ENCODE results near the gene HDDC3.

The HDDC3 gene

DNA sequence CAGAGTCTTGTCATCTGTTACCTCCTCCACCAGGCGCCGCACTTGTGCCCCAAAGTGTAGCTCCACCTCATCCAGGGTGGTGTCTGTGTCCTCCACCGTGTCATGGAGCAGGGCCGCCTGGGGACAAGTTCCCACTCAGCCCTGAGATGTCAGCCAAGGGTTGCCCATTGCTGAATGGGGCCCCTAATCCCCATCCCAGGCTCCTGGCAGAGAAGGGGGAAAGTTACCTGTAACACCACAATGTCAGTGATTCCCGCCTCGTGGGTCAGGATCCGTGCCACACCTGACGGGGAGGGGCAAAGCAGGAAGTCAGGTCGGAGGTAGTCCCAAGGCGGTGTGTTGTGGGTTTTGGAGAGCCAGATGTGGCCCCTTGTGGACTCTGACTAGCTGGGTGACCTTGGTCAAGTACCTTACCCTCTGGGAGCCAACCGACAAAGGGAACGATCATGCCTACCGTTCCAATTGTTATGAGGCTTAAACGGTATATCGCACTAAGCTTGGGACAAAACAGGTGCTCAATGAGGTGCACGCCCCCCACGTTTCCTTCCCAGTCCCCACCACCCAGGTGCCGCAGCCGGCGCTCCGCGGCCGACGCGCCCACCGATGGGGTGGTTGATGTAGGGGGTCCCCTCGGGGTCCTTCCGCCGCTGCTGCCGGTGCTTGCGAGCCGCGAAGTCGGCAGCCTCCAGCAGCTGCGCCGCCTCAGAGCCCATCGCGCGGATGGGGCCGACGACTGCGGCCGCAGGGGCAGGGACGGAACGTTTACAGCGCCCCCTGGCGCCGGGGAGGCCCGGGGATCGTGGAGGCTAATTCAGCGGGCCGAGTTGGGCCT is at the start of gene HDDC3:
HDDC3 (minus strand) TSS at position 722 of the 832 bp plus-strand sequence; CDS start at position 713, 9 bp downstream.
- DNase-seq (ENCODE audit: low read depth in 2 of 2) = peak; percentile 74 to 78

DNA sequence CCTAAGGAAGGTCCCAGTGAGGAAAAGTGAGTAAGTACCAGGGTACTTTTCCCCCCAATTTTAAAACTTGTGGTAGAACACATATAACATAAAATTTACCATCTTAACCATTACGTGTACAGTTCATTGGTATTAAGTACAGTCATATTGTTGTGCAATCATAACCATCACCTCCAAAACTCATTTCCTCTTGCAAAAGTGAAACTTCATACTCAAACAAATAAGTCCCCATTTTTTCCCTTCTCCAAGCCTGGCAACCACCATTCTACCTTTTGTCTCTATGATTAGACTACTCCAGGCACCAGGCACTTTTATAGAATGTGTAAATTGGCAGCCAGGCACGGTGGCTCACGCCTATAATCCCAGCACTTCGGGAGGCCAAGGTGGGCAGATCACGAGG is 49.8 kb upstream of the HDDC3 start:
- DNase-seq (ENCODE audit: low read depth in 2 of 2) = no peak

GRCh38 chr15:90981681-90982080 is 49.3 kb upstream of the HDDC3 start:
- DNase-seq (ENCODE audit: low read depth in 2 of 2) = no peak

DNA sequence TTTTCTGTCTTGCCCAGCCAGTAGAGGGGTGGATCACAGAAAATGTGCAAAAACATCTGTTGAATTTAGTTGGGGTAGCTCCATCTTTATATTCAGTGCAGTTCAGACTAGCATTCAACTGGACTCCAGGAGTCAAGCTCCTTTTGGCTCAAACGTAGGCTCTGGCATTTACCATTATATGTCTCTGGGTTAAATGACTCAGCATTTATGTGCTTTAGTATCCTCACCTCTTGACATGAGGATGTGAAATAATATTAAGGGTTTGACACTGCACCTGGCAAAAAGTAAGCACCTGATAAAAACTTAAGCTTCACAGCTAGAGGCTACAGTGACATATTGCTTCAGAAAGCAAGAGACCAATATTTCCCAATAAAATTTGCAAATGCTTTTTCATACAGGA is 47.2 kb upstream of the HDDC3 start:
- DNase-seq (ENCODE audit: low read depth in 2 of 2) = no peak

GRCh38 chr15:90974216-90974615 is 41.9 kb upstream of the HDDC3 start:
- DNase-seq (ENCODE audit: low read depth in 2 of 2) = no peak

DNA sequence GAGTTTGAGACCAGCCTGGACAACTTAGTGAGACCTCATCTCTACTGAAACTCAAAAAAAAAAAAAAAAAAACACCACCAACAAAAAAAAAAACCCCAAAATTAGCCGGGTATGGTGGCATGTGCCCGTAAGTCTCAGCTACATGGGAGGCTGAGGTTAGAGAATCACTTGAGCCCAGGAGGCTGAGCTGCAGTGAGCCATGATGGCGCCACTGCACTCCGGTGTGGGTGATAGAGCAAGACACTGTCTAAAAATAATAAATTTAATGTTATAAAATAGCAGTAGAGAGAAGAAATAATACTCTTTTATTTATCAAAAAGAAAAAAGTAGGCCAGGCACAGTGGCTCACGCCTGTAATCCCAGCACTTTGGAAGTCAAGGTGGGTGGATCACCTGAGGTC is 39.8 kb upstream of the HDDC3 start:
- DNase-seq (ENCODE audit: low read depth in 2 of 2) = no peak

DNA sequence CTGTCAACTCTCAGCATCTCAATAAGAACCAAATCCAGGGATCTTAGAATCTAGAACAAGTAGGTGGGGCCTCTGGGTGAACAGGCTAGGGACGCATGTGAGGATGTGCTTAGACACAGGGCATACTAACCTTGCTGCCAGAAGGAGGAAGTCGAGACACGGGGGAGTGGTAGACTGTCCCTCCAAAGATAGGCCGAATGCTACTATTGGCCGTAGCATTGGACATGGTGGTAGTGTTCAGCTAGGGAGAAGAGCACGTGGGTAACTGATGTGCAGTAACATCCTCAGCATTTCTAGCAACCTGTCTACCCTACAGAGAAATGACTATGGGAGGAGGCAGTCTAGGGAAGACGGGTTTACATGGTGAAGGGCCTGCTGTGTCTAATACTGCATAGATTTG is 37.9 kb upstream of the HDDC3 start:
- no peak for DNase-seq (ENCODE audit: low read depth in 2 of 2)

- no peak for DNase-seq (ENCODE audit: low read depth in 2 of 2)
Measured at GRCh38 chr15:90968434-90968833, 36.1 kb upstream of the HDDC3 start.

GRCh38 chr15:90967206-90967605 is 34.9 kb upstream of the HDDC3 start:
- DNase-seq (ENCODE audit: low read depth in 2 of 2) = no peak

DNA sequence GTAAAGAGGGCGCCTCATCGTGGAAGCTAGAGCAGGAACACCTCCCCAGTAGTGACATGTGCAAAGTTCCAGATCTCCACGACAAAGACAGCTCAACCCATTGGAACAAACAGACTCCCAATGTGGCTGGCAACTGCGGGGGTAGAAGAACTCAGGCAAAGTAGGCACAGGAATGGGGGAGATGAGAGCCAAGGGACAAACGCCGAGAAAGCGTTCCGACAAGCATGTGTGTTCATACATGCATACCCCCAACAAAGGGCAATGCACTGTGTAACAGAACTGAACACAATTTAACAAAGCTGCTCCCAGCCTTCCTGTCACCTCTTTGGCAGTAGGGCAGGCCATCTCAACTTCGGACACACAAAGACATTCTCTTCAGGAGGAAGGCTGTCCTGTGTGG is 33.9 kb upstream of the HDDC3 start:
- DNase-seq (ENCODE audit: low read depth in 2 of 2) = no peak

DNA sequence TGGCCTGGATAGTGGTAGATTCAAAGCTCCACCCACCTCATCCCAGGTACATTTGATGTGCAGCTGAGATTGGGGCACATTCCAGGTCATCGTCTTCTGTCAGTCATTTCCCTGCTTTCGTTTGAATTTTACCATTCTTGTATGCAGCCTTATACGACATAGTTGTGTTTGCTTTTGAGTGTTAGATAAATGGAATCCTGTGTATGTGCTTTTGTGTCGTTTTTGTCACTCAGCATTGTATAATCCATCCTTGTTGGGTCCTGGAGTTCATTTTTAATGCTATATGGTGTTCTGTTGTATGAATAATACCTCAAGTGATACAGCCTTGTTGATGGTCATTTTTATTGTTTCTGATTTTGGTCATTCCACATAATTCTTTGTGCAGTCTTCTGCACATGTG is 29.7 kb upstream of the HDDC3 start:
- no peak for DNase-seq (ENCODE audit: low read depth in 2 of 2)

DNA sequence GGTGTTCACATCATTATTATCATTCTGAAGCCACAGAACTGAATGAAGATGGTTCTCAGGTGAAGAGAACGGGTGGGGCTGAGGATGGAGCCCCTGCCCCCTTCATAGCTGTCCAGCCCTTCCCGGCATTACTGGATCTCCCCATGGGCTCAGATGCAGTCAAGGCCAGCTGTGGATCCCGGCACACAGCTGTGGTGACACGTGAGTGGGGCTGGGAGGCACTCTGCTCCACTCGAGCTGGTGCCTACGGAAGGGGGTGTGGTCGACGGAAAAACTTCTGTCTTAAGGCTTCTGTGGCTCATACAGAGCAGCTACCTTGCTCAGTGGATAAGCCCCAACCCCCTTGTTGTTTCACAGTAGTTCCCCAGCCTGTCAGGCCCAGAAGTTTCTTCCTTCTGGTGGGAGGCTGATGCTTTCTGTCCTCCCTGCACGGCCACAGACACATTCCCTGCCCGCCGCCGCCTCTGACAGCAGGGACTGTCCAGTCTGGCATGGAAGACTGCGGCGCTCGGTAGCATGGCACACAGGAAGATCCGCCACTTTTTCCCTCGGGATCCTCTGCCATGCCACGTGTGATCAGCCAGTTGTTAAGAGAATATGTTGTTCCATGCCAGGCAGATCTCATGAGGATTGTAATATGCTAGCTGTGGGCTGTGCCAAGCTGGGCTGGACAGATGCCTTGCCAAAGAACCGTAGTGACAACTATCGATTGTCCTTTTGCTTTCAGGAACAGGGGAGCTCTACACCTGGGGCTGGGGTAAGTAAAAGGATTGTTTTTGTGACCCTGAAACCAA is 28.1 kb upstream of the HDDC3 start:
- no peak for DNase-seq (ENCODE audit: low read depth in 2 of 2)

DNA sequence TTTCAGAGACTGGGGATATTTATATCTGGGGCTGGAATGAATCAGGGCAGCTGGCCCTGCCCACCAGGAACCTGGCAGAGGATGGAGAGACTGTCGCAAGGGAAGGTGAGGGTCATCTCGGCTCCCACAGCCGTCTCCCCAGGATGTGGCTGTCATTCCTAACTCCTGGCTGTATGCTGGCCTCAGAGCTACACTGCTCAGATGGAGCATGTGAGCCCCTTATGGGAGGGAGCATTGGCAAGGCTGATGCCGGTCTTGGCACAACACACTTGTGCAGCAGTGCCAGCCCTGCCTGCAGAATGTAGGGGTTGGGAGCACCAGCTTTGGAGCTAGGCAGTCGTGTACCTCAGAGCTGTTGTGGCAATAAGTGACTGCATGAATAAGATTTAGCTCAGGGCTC is 27.5 kb upstream of the HDDC3 start:
- no peak for DNase-seq (ENCODE audit: low read depth in 2 of 2)

DNA sequence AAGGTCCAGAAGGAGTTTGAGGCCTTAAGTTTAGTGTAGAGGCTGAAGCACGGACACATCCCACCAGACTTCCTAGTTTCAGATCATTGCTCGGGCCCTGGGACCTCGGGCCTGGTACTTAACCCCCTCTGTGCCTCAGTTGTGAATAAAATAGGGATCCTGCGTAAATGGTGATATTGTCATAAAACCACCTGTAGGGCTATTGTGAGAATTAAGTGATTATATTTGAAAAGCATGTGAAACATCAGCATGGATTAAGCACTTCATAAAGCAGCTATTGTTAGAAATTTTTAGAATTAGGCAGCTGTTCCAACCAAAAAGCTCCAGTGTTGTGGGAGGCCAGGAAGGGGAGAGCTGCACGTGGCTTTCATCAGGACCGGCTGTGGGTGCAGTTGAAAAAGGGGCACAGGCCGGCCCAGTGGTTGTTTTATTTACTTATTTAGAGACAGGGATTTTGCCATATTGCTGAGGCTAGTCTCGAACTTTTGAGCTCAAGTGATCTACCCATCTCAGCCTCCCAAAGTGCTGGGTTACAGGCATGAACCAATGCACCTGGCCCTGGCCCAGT is 26.8 kb upstream of the HDDC3 start:
- no peak for DNase-seq (ENCODE audit: low read depth in 2 of 2)

DNA sequence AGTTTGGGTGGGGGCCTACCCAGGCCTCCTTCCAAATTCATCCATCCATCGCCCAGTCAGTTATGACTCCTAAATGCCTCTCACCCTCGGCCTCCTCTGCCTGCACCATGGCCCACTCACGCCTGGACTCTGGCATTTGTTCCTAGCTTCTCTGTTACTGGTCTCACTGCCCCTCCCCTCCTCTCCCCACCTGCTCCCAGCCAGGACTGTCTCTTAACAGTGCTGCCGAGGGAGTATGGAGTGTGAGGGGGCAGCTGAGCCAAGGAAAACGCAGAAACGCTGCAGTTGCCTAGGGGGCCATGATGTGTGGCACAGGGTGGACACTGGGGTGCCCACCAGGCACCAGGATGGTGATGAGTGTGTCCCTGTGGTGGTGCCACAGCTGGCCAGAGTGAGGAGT is 25.4 kb upstream of the HDDC3 start:
- no peak for DNase-seq (ENCODE audit: low read depth in 2 of 2)

GRCh38 chr15:90957031-90957790 is 24.9 kb upstream of the HDDC3 start:
- no peak for DNase-seq (ENCODE audit: low read depth in 2 of 2)

GRCh38 chr15:90956274-90957030 is 24.1 kb upstream of the HDDC3 start:
- DNase-seq (ENCODE audit: low read depth in 2 of 2) = peak; percentile 19 to 37

DNA sequence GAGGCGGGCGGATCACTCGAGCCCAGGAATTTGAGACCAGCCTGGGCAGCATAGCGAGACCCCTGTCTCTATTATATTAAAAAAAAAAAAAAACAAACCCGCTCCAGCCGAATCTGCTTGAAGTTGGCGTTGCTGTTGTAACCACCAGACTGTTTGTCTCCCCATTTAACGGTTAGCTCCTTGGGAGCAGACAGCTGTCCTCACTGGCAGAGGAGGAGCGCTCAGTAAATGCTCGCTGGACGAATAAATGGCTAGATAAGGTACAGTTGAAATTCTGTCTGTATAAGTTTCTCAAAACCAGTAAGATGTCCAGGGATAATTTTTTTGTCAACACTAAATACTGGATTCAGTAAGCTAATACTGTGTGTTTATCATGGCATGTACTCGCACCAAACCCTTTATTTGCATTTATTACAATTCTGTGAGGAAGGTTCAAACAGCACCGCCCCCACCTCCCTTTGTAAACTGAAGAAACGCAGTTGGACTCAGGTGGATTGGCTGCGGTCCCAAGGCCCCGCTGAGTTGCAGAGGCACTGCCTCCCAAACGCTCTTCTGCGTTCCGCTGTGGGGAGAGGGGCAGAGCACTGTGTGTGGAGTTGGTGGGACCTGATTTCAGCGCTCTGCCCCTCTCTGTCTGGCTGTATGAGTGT is 23.4 kb upstream of the HDDC3 start:
- DNase-seq (ENCODE audit: low read depth in 2 of 2) = no peak

DNA sequence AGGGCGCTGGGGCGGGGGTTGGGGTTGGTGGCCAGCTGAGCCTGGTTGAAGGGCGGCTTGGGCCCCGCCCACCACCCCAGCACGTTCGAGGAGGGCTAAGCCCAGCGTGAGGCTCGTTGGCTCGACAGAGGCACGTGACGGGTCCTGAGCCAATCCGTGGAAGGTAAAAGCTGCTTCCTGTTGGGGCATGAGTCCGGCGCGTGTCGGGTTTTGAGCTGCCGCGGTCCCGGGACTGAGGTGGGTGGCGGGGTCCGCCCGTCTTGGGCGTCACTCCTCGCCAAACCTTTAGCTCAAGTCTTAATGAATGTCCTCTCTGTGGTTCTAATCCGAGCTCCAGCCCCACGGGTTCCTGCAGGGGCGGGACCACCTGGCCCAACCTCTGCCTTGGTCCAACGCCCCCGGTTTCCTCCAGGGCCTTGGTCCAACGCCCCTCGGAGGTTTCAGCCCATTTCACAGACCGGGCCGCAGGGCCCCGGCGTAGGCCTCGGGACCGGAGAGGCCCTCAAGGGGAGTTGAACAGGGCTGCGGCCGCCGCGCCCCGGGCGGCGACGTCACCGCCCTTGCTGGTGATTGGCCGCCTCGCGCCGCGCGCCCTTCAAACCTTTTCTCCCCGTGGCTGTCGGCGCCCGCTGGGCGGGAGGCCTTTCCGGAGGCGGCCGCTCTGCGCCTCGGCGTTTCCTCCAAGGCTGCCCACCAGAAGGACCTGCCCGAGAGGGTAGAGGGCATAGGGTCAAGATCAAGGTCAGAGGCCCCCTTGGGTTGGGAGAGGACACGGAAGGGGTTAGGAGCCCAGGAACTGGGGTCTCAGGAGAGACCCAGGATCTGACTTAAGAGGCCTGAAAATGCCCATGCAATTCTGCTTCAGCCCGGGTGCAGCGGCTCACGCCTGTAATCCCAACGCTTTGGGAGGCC is 22.6 kb upstream of the HDDC3 start, which contains the start of gene RCCD1:
RCCD1 (plus strand) TSS at position 173 of the 912 bp plus-strand sequence. CDS start 1,851 bp downstream, outside the sequence.
- DNase-seq (ENCODE audit: low read depth in 2 of 2) = peak; percentile 79 to 82

Measured in activated CD8-positive, alpha-beta memory T cell treated with anti-CD3 and anti-CD28 coated beads for 4 hours (primary cell).